NCI-H146 treated with DMSO at 0.1 percent for 48 hours (cell line): ENCODE data around the gene ZNF532.

Experiments
- DNase-seq: peaks from one replicate; lab custom pipeline; 2025; ENCODE audit not compliant: unreplicated experiment; lab: John Stamatoyannopoulos, UW

ZNF532 gene

DNA sequence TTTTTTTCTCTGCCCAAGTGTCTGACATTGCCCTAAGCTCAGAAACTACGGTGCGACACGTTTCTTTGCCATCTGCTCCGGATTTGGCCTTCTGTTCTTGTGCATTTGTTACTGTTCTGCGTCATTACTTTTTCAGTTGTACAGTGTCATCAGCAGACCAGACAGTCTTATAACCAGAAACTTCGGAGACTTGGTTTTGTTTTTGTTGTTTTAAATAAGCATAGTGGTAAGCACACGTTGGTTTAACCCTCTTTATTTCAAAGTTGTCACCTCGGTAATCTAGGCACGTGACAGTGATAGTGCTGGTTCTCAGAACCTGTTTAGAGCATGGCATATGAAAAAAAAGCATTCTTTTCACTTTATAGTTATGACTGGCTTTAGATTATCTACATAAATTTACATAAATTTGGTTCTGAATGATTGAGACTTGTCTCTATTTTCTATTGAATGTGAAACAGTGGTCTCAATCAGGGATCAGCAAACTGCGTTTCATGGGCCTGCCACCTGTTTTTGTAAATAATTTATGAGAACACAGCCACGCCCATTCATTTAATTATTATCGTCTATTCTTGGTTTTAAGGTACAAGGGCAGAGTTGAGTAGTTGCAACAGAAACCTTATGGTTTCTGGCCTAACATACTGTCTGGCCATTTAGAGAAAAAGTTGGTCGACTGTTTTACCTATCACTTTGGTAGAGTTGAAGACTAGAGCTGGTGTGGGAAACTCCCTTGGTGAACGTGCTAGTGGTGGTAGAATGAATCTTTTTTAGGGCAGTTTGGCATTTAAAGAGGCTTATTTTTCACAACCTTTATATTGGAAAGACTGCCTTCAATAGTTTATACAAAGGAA lies 106.5 kb downstream of the ZNF532 start:
- no peak for DNase-seq

DNA sequence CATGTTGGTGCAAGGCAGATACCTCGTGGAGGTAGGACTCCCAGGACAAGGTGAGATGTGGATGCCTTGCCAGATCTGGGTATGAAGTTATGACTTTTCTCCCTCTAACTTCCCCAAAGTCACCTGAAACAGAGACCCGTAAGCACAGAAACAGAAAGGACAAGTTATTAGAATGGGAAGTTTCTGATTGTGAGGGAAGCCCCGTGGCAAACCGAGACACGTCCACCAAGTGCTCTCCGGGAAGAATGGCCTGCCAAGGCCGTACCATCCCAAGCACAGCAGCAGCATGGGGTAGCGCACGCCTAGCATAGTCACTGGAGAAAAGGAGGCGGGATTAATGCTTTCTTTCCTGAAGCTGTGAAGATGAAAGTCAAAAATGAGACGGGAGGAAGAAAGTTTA lies 110.6 kb downstream of the ZNF532 start:
- no peak for DNase-seq

GRCh38 chr18:58975781-58976180 lies 111.1 kb downstream of the ZNF532 start:
- no peak for DNase-seq

DNA sequence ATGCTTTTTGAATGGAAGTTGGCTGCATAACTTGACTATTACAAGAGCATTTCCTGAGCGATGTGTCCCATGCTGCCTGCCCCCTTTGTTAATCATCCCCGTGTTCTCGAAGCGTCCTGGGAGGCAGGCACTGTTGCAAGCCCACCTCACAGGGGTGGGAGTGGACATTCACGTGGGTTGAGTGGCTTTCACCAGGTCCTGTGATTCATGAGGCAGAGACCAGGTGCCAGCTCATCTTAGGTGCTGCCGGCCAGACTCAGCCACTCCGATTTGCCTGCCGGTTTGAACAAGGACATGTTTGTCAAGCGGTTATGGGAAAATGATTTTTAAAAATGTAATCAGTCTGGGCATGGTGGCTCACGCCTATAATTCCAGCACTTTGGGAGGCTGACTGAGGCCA lies 112.5 kb downstream of the ZNF532 start:
- no peak for DNase-seq

- DNase-seq, result no peak
Measured at GRCh38 chr18:58977801-58978200, 113.1 kb downstream of the ZNF532 start.

DNA sequence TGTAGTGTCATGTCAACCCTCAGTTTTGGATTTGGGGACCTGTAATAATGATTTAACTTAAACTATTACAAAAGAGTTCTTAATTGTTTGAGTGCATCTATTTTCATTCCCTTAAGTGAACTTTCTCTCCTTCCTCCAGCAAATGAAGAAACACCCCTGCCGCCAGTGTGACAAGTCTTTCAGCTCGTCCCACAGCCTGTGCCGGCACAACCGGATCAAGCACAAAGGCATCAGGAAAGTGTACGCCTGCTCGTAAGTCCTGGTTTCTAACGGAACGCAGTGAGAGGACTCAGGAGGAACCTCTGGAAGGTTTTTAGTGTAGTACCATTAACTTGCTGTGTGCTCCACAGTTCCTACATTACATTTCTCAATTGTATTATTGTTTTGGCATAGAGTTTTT lies 114.2 kb downstream of the ZNF532 start:
- no peak for DNase-seq

DNA sequence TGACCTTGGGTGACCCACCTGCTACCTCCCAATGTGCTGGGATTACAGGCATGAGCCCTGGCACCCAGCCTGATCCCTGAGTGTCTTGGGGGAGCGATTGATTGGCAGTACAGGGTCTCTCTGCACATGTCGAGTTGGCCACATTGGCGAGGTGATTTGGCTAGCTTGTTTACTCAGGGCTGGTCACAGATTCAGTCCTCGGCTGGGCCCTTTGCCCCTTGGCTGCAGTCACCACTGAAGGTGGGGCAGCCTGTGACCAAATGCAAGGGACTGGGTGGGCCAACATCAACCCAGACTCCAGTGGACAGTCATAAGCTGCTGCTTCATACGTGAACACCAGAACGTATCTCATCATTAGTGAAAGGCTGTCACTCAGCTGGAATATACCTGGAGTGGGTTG lies 114.9 kb downstream of the ZNF532 start:
- no peak for DNase-seq

- no peak for DNase-seq
Measured at GRCh38 chr18:58980991-58981390, 116.3 kb downstream of the ZNF532 start.

DNA sequence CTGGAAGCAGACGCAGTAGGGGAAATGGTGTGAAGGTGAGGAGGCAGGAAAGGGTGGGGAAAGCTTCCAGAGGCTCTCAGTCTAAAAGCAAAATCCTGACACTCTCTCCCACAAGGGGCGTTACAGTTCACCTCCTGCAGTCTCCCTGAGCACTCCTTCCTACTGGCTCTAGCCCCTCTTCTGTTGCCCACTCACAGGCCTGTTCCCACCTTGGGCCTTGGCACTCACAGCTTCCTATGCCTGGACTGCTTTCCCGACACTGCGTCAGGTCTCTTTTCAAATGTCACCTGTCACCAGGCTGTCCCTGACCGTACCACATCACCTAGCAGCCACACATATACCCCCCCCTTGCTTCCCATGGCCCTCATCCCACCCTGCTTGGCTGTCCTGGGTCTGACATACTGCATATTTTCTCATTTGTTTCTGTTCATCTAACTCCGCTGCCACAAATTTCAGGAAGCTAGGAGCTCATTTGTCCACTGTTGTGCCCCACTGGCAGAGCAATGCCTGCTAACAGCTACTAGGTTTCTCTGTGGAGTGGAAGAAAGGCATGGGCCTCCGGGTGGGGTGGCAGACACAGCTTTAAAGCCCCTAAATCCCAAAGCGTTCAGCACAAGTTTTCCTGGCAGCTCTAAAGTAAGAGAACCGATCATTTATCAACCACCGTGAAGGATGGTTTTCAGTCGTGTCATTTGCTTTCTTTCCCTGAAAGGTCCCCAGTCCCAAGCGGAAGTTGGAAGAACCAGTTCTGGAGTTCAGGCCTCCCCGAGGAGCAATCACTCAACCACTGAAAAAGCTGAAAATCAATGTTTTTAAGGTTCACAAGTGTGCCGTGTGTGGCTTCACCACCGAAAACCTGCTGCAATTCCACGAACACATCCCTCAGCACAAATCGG lies 118.8 kb downstream of the ZNF532 start:
- no peak for DNase-seq

DNA sequence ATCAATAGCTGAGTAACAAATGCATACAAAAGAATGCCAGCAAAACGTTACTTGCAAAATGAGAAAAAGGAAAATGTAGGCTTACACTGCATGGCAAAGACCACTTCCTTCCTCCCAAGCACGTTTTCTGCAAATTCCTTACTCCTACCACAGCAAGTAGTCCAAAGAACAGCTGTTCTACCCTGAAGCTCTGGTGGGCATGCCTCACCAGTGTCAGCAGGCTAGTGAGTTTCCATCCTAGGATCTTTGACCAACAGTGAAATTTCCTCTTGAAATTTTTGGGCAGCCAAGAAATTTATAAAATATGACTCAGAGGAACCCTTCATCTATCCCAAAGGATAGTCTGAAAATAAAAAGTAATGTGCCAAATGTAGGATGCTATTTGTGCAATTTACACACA lies 123.9 kb downstream of the ZNF532 start:
- no peak for DNase-seq

- DNase-seq, result no peak
Measured at GRCh38 chr18:58989184-58989759, 124.6 kb downstream of the ZNF532 start.

GRCh38 chr18:58990720-58991119 lies 126.0 kb downstream of the ZNF532 start:
- no peak for DNase-seq

- no peak for DNase-seq
Measured at GRCh38 chr18:58991167-58991798, 126.6 kb downstream of the ZNF532 start.

- DNase-seq, result no peak
Measured at GRCh38 chr18:58992301-58993231, 127.9 kb downstream of the ZNF532 start.

GRCh38 chr18:58993260-58993659 lies 128.6 kb downstream of the ZNF532 start:
- DNase-seq, result no peak

DNA sequence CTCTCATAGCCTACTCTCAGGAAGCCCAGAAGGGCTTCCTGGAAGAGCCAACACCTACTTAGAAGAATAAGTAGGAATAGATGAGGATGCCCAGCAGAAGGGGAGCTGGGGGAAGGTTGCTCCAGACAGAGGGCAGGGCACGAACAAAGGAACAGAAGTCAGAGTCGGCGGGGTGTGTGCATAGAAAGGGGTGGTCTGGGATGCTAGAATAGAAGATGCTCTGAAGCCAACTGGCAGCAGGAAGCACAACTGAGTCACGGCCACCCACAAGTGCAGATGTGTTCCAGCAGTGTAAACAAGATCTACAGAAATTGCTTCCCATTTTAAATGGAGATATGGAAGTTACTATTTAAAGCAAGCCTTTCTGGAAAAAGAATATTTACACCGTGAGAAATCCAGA lies 131.0 kb downstream of the ZNF532 start:
- no peak for DNase-seq

GRCh38 chr18:58996131-58996641 lies 131.5 kb downstream of the ZNF532 start:
- DNase-seq, result no peak

GRCh38 chr18:58996696-58997095 lies 132.0 kb downstream of the ZNF532 start:
- no peak for DNase-seq

DNA sequence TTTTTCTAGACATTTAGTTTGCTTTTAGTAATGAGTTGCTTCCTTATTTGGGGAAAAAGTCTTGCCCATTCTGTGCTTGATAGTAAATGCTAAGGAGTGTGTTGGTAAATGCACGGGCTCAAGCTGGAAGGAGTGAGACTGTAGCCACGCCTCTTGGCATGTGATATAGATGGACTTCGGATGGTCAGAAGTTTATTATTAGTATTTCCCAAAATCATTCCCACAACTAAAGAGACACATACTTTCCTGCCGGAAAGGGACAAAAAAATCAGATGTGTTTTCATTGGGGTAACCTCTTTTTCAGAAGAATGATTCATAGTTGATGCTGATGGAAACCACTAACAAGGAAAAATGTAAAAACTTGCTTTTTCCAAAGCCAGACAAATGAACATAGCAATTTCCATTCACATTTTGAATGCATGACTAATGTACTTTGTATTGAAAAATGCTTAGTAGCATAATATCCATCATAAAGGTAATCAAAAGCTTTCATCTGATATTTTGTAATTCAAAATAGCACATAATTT lies 133.2 kb downstream of the ZNF532 start:
- no peak for DNase-seq
